ENCODE results near the gene KCNJ9. TPM values are rescaled to one million over a fixed set of nuclear protein-coding genes. Genes with fewer than 3 reads are reported as not detected.

KCNJ9 gene
- total and polyA plus RNA-seq, 2 of the 13 experiments (the other 11 are each of a cell fraction or from before 2014, with no cell fraction given), result not detected

DNA sequence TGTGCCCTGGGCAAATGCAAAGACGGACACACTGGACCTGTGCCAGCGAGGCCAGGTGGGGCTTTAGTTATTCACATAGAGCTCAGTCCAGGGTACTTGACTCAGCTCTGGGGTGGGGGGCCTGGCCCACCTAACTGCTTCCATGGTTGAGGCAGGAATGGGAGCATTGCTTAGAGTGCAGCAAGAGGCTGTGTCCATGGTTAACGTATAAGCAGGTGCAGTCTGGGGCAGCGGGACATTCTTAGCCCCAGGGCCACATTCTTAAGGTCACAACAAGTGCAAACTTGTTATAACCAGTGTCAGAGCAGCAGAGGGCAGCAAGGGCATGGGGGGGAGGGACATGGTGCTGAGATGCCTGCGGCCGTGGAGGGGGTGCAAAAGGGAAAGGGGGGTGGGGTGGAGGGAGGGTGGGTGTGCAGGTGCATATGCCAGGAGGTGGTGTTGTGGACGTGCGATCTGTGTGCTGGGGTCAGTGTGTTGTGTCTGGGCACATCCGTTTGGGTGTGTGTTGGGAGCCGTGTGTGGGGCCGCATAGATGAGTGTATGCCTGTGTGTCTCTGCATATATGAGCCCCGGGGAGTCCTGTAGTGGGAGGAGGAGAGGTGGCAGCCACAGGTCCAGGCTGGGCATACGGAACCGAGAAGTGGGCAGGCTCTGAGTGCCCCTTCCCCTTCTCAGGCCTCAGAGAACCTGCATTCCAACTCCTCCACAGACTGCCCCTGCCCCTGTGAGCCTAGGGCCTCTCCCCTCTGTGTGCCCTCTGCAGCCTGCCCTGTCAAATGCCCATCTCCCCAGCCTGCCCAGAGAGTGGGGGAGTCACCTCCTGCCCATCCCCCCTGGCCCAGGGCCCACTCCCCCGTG, 19.7 kb upstream of the KCNJ9 start:
- Histone ChIP-seq H3K9me3 (ENCODE audit: low read length) (no peaks in the 10 kb centered on the region), H3K27me3 (ENCODE audit: control insufficient read depth in 1 of 2, insufficient read depth in 2 of 2, low read length in 2 of 2) (no peaks in the 10 kb centered on the region), H3K4me2 (ENCODE audit: low read depth, low read length) (no peak overlapping the region), H3K9ac (ENCODE audit: insufficient read depth, low read depth, low read length) (no peak overlapping the region), H3K4me1 (ENCODE audit: insufficient read depth, low read length) (peaks cover 80% of the 10 kb centered on the region), H3K79me2 (ENCODE audit: insufficient read depth, low read length) (no peaks in the 10 kb centered on the region), H3K27ac (ENCODE audit: extremely low read length, insufficient read depth, low read length) (no peak overlapping the region), H3K4me3 (replicated peaks in 1 of 3; ENCODE audit: insufficient read depth in 1 of 3, low read depth in 2 of 3, low read length in 3 of 3) (no peak overlapping the region), H3K36me3 (replicated peaks in 1 of 2; ENCODE audit: control insufficient read depth in 1 of 2, insufficient read depth in 2 of 2, low read length in 2 of 2) (no peaks in the 10 kb centered on the region), H4K20me1 (ENCODE audit: insufficient read depth, low read length) (no peaks in the 10 kb centered on the region), H2AFZ (ENCODE audit: low read length) (no peak overlapping the region)
- DNase-seq (ENCODE audit: low spot score) (no peak), ATAC-seq (peak; percentile 32), FAIRE-seq (no peak)
- CTCF ChIA-PET (ENCODE audit: low intra/inter-chr PET ratio, low total read pairs), result no interaction called here
- in situ Hi-C loops (cut with HindIII; ENCODE audit: extremely low pct_ligation_motif_present, low pct_unique_long_range_greater_than_20kb), result no loop called here
- no TSS peak for BruUV-seq (replicated peaks)
- POLR2A ChIA-PET, result no interaction called here
- intact Hi-C loops (cut with micrococcal nuclease; ENCODE audit: unreplicated experiment), result no loop called here
- TF ChIP-seq, protein P1, sequence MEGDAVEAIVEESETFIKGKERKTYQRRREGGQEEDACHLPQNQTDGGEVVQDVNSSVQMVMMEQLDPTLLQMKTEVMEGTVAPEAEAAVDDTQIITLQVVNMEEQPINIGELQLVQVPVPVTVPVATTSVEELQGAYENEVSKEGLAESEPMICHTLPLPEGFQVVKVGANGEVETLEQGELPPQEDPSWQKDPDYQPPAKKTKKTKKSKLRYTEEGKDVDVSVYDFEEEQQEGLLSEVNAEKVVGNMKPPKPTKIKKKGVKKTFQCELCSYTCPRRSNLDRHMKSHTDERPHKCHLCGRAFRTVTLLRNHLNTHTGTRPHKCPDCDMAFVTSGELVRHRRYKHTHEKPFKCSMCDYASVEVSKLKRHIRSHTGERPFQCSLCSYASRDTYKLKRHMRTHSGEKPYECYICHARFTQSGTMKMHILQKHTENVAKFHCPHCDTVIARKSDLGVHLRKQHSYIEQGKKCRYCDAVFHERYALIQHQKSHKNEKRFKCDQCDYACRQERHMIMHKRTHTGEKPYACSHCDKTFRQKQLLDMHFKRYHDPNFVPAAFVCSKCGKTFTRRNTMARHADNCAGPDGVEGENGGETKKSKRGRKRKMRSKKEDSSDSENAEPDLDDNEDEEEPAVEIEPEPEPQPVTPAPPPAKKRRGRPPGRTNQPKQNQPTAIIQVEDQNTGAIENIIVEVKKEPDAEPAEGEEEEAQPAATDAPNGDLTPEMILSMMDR (CRISPR knock-in tag; IDR thresholded peaks at IDR 0.05), result peak; percentile 20; the same call in 1 of the 2 replicates
- TF ChIP-seq HNRNPL (IDR thresholded peaks at IDR 0.05; ENCODE audit: low read depth, low read length), result peak; percentile 82; the same call in 1 of the 2 replicates
- TF ChIP-seq ARNT2 (CRISPR knock-in tag; IDR thresholded peaks at IDR 0.05; ENCODE audit: low read depth), result no peak
- TF ChIP-seq EHMT2 (IDR thresholded peaks at IDR 0.05; ENCODE audit: borderline replicate concordance, low read depth, low read length), result no peak
- WGBS (ENCODE audit: low lambda C conversion rate), result 77% methylated on average over 14 of the region's 15 CpGs

DNA sequence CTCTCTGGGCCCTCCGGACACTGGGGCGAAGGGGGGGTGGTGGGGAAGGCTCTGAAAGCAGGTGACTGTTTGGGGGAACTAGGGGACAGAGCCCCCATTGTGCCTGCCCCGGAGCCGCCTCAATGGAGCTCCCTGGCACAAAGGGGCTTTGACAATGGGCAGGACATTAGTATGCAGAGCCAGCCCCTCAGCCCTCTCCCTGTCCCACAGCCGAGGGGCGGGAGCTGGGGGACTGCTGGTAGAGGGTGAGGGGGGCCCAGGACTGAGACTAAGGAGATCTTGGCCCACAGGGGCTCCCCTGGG, 19.2 kb upstream of the KCNJ9 start:
- peaks cover 80% of the 10 kb centered on the region for H3K4me1 ChIP-seq (ENCODE audit: insufficient read depth, low read length)
- ChIA-PET POLR2A (interaction anchor here (3.0 kb wide), 1 partner anchor 8 kb away, joined by 15 read pairs; no protein-coding TSS in a partner anchor), CTCF (ENCODE audit: low intra/inter-chr PET ratio, low total read pairs) (no interaction called here)
- TF ChIP-seq HNRNPL (IDR thresholded peaks at IDR 0.05; ENCODE audit: low read depth, low read length) (0 out of 2 replicates have a peak, but pooled peaks have one; percentile 24), AGO2 (optimal IDR thresholded peaks at IDR 0.05; ENCODE audit: low read depth, low read length) (peak; percentile 26), ZBTB7B (CRISPR knock-in tag; IDR thresholded peaks at IDR 0.05) (no peak)
- H3K27me3 ChIP-seq (ENCODE audit: control insufficient read depth in 1 of 2, insufficient read depth in 2 of 2, low read length in 2 of 2), result no peaks in the 10 kb centered on the region
- WGBS (ENCODE audit: low lambda C conversion rate), result 80% methylated on average over 1 of the region's 6 CpGs
- H3K4me3 ChIP-seq (replicated peaks in 1 of 3; ENCODE audit: insufficient read depth in 1 of 3, low read depth in 2 of 3, low read length in 3 of 3), result no peak overlapping the region
- H3K36me3 ChIP-seq (replicated peaks in 1 of 2; ENCODE audit: control insufficient read depth in 1 of 2, insufficient read depth in 2 of 2, low read length in 2 of 2), result no peaks in the 10 kb centered on the region
- H3K79me2 ChIP-seq (ENCODE audit: insufficient read depth, low read length), result no peaks in the 10 kb centered on the region
- H3K9ac ChIP-seq (ENCODE audit: insufficient read depth, low read depth, low read length), result no peak overlapping the region
- no peak overlapping the region for H2AFZ ChIP-seq (ENCODE audit: low read length)
- FAIRE-seq (no peak), DNase-seq (ENCODE audit: low spot score) (no peak), ATAC-seq (no peak)
- no peak overlapping the region for H3K27ac ChIP-seq (ENCODE audit: extremely low read length, insufficient read depth, low read length)
- in situ Hi-C loops (cut with HindIII; ENCODE audit: extremely low pct_ligation_motif_present, low pct_unique_long_range_greater_than_20kb), result no loop called here
- no peaks in the 10 kb centered on the region for H4K20me1 ChIP-seq (ENCODE audit: insufficient read depth, low read length)
- H3K9me3 ChIP-seq (ENCODE audit: low read length), result no peaks in the 10 kb centered on the region
- intact Hi-C loops (cut with micrococcal nuclease; ENCODE audit: unreplicated experiment), result no loop called here
- no peak overlapping the region for H3K4me2 ChIP-seq (ENCODE audit: low read depth, low read length)
- BruUV-seq (replicated peaks), result no TSS peak
